Mesenteric fat pad (tissue), 1 donor: ENCODE results near the gene F2. TPM values are rescaled to one million over a fixed set of nuclear protein-coding genes. Genes with fewer than 3 reads are reported as not detected.
"Not testable (repeated sequence)": the region's sequence is repeated elsewhere in the genome, so short reads cannot be mapped to it uniquely, and the experiment has no call there.

Source experiments
- DNase-seq: peaks from one replicate; pipeline ENCODE4 v3.0.0-alpha.2; 2020; ENCODE audit warnings: low spot score
- long read RNA-seq: library from polyadenylated mRNA; unstranded; transcript quantifications from one replicate; pipeline ENCODE4 v2.0.0, GENCODE V29; 2020
- total RNA-seq: library from RNA; stranded (reverse); fragmentation: NEBNext Ultra II Directional; extraction: Animal tissue kit (Norgen Biotek cat#: 25700); gene quantifications from one replicate; pipeline ENCODE4 v1.2.1, GENCODE V29; 2021
- donor health status: DM: yes; HTN: yes; CAD: no.

Gene F2
- total RNA-seq = not detected
- long read RNA-seq = 0 reads

- DNase-seq = no peak
Measured at GRCh38 chr11:46719048-46719542, at the start of gene F2. Gene F2, plus strand, starts transcription at chr11:46719213. Its CDS starts 23 bp downstream, at chr11:46719236.

GRCh38 chr11:46669711-46670139 is 49.3 kb upstream of the F2 start:
- DNase-seq = peak; percentile 37

- not testable (repeated sequence) for DNase-seq
Measured at GRCh38 chr11:46670521-46670920, 48.5 kb upstream of the F2 start.

GRCh38 chr11:46671958-46672315 is 47.1 kb upstream of the F2 start:
- DNase-seq = no peak

GRCh38 chr11:46672381-46672839 is 46.6 kb upstream of the F2 start:
- no peak for DNase-seq

- DNase-seq = no peak
Measured at GRCh38 chr11:46673713-46674462, 45.1 kb upstream of the F2 start.

GRCh38 chr11:46674463-46675287 is 44.3 kb upstream of the F2 start:
- DNase-seq = no peak

GRCh38 chr11:46675288-46675851 is 43.6 kb upstream of the F2 start:
- DNase-seq = no peak

GRCh38 chr11:46675949-46676348 is 43.1 kb upstream of the F2 start:
- DNase-seq = no peak

- no peak for DNase-seq
Measured at GRCh38 chr11:46676436-46677158, 42.4 kb upstream of the F2 start.

- no peak for DNase-seq
Measured at GRCh38 chr11:46677169-46677568, 41.8 kb upstream of the F2 start.

GRCh38 chr11:46677991-46678740 is 40.8 kb upstream of the F2 start:
- no peak for DNase-seq

- DNase-seq = no peak
Measured at GRCh38 chr11:46678741-46679130, 40.3 kb upstream of the F2 start.

- DNase-seq = no peak
Measured at GRCh38 chr11:46679241-46680163, 39.5 kb upstream of the F2 start.

GRCh38 chr11:46680164-46680760 is 38.8 kb upstream of the F2 start:
- no peak for DNase-seq

GRCh38 chr11:46680815-46681214 is 38.2 kb upstream of the F2 start:
- DNase-seq = no peak

GRCh38 chr11:46681814-46682213 is 37.2 kb upstream of the F2 start:
- DNase-seq = no peak

- no peak for DNase-seq
Measured at GRCh38 chr11:46682773-46683752, 36.0 kb upstream of the F2 start.
